Mammary epithelial cell (primary cell): ENCODE data around the gene PLCH1.

Source experiments
- EZH2 ChIP-seq: IDR thresholded peaks from 2 replicates; pipeline ENCODE4 v1.6.1; 2012; ENCODE audit warnings: low read length, inconsistent platforms, borderline replicate concordance
- TF ChIP-seq, protein P1 (sequence below), 2 donors: IDR thresholded peaks in 1 of 2; conservative IDR thresholded peaks in 1 of 2; 2 replicates each; pipeline ENCODE4 v1.5.1; 2011 to 2012; ENCODE audit warnings: inconsistent platforms in 2 of 2, low read length in 2 of 2, mild to moderate bottlenecking in 2 of 2, control low read depth in 1 of 2, low read depth in 1 of 2; ENCODE audit not compliant: insufficient read depth in 1 of 2; ENCODE audit errors: extremely low read depth in 1 of 2

DNA sequence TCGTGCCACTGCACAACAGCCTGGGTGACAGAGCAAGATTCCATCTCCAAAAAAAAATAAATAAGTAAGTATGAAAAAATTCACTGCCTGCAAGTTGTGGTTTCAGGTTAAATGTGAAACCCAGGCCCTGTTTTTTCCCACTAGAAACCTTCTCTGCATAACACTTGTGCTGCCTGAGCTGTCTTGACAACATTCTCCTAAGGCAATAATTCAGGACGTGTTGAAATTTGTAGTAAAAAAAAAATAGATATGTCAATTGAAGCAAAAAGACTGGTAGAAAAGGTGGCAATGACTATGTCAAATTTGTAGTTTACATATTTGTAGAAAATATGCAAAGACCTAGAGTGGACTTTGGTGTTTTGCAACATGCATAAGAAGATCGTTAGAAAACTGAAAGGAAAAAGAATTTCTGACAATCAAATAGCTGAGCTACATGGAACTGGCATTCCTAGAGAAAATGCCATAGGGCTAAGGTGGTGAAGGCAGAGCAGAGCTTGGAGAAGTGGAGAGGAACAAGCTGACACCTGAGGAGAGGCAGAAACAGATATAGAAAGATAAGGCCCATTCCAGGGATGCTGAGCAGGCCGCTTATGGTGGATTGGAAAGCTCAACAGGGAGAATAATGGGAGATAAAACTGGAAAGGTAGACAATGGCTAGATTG is 150.2 kb downstream of the PLCH1 start:
- TF ChIP-seq, protein P1, sequence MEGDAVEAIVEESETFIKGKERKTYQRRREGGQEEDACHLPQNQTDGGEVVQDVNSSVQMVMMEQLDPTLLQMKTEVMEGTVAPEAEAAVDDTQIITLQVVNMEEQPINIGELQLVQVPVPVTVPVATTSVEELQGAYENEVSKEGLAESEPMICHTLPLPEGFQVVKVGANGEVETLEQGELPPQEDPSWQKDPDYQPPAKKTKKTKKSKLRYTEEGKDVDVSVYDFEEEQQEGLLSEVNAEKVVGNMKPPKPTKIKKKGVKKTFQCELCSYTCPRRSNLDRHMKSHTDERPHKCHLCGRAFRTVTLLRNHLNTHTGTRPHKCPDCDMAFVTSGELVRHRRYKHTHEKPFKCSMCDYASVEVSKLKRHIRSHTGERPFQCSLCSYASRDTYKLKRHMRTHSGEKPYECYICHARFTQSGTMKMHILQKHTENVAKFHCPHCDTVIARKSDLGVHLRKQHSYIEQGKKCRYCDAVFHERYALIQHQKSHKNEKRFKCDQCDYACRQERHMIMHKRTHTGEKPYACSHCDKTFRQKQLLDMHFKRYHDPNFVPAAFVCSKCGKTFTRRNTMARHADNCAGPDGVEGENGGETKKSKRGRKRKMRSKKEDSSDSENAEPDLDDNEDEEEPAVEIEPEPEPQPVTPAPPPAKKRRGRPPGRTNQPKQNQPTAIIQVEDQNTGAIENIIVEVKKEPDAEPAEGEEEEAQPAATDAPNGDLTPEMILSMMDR (conservative IDR thresholded peaks at IDR 0.05 in 1 of 2, IDR thresholded peaks at IDR 0.05 in 1 of 2; ENCODE audit: extremely low read depth in 1 of 2, insufficient read depth in 1 of 2, low read depth in 1 of 2, low read length in 2 of 2): no peak
- TF ChIP-seq EZH2: no peak
